ENCODE results near the gene CRTC3. TPM values are rescaled to one million over a fixed set of nuclear protein-coding genes. Genes with fewer than 3 reads are reported as not detected.

The CRTC3 gene
- total RNA-seq, 4 donors from 2014 or later, result 19.8 to 33.1 (median 25.9) TPM

- peak overlapping the region; percentile 2 to 68 (median 6) for H3K27ac ChIP-seq
Observed at GRCh38 chr15:90560229-90560776, 30.6 kb downstream of the CRTC3 start.

GRCh38 chr15:90561344-90562244 lies 31.9 kb downstream of the CRTC3 start:
- H3K4me1 ChIP-seq, result peaks cover 0 to 65% (median 10%) of the 10 kb centered on the region in 4 donors
- no peak for TF ChIP-seq CTCF (IDR thresholded peaks at IDR 0.05)
- no peak for TF ChIP-seq POLR2A (IDR thresholded peaks at IDR 0.05)
- peak overlapping the region; percentile 5 to 68 (median 48) for H3K27ac ChIP-seq
- H3K36me3 ChIP-seq, result no peaks in the 10 kb centered on the region
- H3K9me3 ChIP-seq, result no peaks in the 10 kb centered on the region
- no peak overlapping the region for H3K4me3 ChIP-seq
- DNase-seq, result no peak
- H3K27me3 ChIP-seq, result no peaks in the 10 kb centered on the region

More at GRCh38 chr15:90560229-90560776, 30.6 kb downstream of the CRTC3 start:
- H3K9me3 ChIP-seq, result no peaks in the 10 kb centered on the region
- H3K4me1 ChIP-seq, result peaks cover 0 to 71% (median 10%) of the 10 kb centered on the region in 4 donors
- no peak overlapping the region for H3K4me3 ChIP-seq
- no peak for DNase-seq
- no peaks in the 10 kb centered on the region for H3K36me3 ChIP-seq
- no peaks in the 10 kb centered on the region for H3K27me3 ChIP-seq
- no peak for TF ChIP-seq POLR2A (IDR thresholded peaks at IDR 0.05)
- no peak for TF ChIP-seq CTCF (IDR thresholded peaks at IDR 0.05)

- H3K27me3 ChIP-seq, result no peaks in the 10 kb centered on the region
- TF ChIP-seq CTCF (IDR thresholded peaks at IDR 0.05), result no peak
- no peak for TF ChIP-seq POLR2A (IDR thresholded peaks at IDR 0.05)
- no peak for DNase-seq
- H3K36me3 ChIP-seq, result no peaks in the 10 kb centered on the region
- peaks cover 0 to 55% (median 9%) of the 10 kb centered on the region in 4 donors for H3K4me1 ChIP-seq
- H3K9me3 ChIP-seq, result no peaks in the 10 kb centered on the region
- no peak overlapping the region for H3K4me3 ChIP-seq
- H3K27ac ChIP-seq, result peak overlapping the region; percentile 0 to 68 (median 56)
Observed at GRCh38 chr15:90562669-90563068, 32.9 kb downstream of the CRTC3 start.

GRCh38 chr15:90563463-90563862 lies 33.7 kb downstream of the CRTC3 start:
- Histone ChIP-seq H3K36me3 (no peaks in the 10 kb centered on the region), H3K27me3 (no peaks in the 10 kb centered on the region), H3K27ac (peak overlapping the region in 2 of 4 donors; percentile 23 to 63), H3K9me3 (no peaks in the 10 kb centered on the region), H3K4me1 (peaks cover 0 to 47% (median 9%) of the 10 kb centered on the region in 4 donors), H3K4me3 (no peak overlapping the region)
- DNase-seq, result no peak
- TF ChIP-seq POLR2A (IDR thresholded peaks at IDR 0.05) (no peak), CTCF (IDR thresholded peaks at IDR 0.05) (no peak)

- DNase-seq, result no peak
- Histone ChIP-seq H3K4me3 (no peak overlapping the region), H3K36me3 (no peaks in the 10 kb centered on the region), H3K9me3 (no peaks in the 10 kb centered on the region), H3K4me1 (peaks cover 0 to 41% (median 9%) of the 10 kb centered on the region in 4 donors), H3K27me3 (no peaks in the 10 kb centered on the region), H3K27ac (peak overlapping the region in 2 of 4 donors; percentile 23 to 63)
- no peak for TF ChIP-seq POLR2A (IDR thresholded peaks at IDR 0.05)
- TF ChIP-seq CTCF (IDR thresholded peaks at IDR 0.05), result no peak
Observed at GRCh38 chr15:90564051-90564450, 34.3 kb downstream of the CRTC3 start.

Measured in Peyer's patch (tissue), 4 donors.